GM12872 (cell line): Measurements from ENCODE around the gene ADGRV1.

Experiments
- CTCF ChIP-seq: IDR thresholded peaks from 3 replicates; pipeline ENCODE4 v1.5.1; 2011; ENCODE audit warnings: low read depth, mild to moderate bottlenecking, low read length, moderate library complexity; ENCODE audit not compliant: insufficient read depth

The ADGRV1 gene

GRCh38 chr5:91106842-91107511 is 548.4 kb downstream of the ADGRV1 start:
- TF ChIP-seq CTCF = no peak

GRCh38 chr5:91109634-91110033 is 551.0 kb downstream of the ADGRV1 start:
- TF ChIP-seq CTCF = no peak

- TF ChIP-seq CTCF = no peak
Observed at GRCh38 chr5:91110686-91111085, 552.1 kb downstream of the ADGRV1 start.

GRCh38 chr5:91111473-91112238 is 553.1 kb downstream of the ADGRV1 start:
- TF ChIP-seq CTCF = no peak

- no peak for TF ChIP-seq CTCF
Observed at GRCh38 chr5:91114658-91115057, 556.1 kb downstream of the ADGRV1 start.

- TF ChIP-seq CTCF = no peak
Observed at GRCh38 chr5:91118354-91118753, 559.8 kb downstream of the ADGRV1 start.

- TF ChIP-seq CTCF = no peak
Observed at GRCh38 chr5:91118796-91119195, 560.2 kb downstream of the ADGRV1 start.
